GM20000 (cell line): ENCODE data around the gene PIP5K1A.

Experiments used
- DNase-seq: peaks from one replicate; pipeline ENCODE4 v3.0.0; 2012; ENCODE audit warnings: low spot score
- CTCF ChIP-seq: IDR thresholded peaks from 2 replicates; pipeline ENCODE4 v1.5.1; 2012; ENCODE audit warnings: mild to moderate bottlenecking, control low read depth; ENCODE audit errors: extremely low read depth, missing control alignments

PIP5K1A gene

GRCh38 chr1:151294742-151295462, 96.5 kb downstream of the PIP5K1A start:
- DNase-seq = no peak
- no peak for TF ChIP-seq CTCF
